GM18909 (cell line): Measurements from ENCODE around the gene ACP7.
"Not testable (repeated sequence)": the region's sequence is repeated elsewhere in the genome, so short reads cannot be mapped to it uniquely, and the experiment has no call there.

ENCODE experiments used
- ATAC-seq: cut with Tn5 transposase; IDR thresholded peaks from one replicate; pipeline ENCODE4 v1.9.1; 2021; ENCODE audit warnings: mild to moderate bottlenecking; ENCODE audit not compliant: unreplicated experiment, poor library complexity

ACP7 gene

DNA sequence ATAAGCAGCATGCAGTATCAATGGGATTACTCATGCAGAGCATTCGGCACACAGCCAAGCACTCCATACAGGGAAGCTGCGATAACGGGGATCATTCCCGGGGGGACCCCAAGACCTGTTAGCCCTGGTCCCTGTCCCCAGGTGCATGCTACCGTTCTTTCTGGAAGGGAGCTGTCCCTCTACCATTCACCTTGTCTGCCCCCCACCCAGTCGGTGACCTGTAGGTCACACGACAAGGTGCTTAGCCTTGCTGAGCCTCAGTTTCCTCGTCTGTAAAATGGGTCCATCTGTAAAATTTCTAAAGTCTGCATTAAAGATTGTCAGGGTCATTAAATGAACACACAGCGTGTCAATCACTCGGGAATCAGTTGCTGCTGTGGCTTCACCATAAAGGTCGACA lies 6.8 kb upstream of the ACP7 start:
- no peak for ATAC-seq

DNA sequence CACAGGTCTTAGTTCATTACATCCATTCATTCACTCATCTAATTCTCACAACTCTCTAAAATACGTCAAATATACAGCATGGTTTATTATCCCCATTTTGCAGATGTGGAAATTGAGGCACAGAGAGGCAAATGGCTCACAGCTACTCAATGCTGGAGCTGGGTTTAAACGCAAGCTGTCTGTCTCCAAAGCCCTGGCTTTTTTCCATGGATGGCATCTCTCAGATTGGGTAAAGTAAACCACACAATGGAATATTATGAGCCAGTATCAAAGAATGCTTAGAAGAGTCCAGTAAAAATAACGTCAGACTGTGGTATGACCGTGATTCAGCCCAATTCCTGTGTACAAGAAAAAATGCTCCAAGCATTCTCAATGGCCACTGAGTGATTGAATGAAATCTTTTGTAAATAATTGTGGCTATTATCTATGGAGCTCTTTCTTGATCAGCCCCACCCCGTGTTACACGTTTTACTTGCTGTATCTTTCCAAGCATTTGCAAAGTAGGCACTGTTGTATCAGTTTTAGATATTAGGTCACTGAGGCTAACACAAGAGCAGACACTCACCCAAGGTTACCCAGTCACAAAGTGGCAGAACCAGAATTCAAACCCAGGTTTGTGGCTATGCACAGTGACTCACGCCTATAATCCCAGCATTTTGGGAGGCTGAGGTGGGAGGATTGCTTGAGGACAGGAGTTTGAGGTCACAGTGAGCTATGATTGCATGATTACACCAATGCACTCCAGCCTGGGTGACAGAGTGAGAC lies 5.5 kb upstream of the ACP7 start:
- no peak for ATAC-seq

- no peak for ATAC-seq
These were observed 3.7 kb upstream of the ACP7 start for GRCh38 chr19:39080431-39080830.

GRCh38 chr19:39082167-39082566 lies 2.0 kb upstream of the ACP7 start:
- ATAC-seq, result no peak

DNA sequence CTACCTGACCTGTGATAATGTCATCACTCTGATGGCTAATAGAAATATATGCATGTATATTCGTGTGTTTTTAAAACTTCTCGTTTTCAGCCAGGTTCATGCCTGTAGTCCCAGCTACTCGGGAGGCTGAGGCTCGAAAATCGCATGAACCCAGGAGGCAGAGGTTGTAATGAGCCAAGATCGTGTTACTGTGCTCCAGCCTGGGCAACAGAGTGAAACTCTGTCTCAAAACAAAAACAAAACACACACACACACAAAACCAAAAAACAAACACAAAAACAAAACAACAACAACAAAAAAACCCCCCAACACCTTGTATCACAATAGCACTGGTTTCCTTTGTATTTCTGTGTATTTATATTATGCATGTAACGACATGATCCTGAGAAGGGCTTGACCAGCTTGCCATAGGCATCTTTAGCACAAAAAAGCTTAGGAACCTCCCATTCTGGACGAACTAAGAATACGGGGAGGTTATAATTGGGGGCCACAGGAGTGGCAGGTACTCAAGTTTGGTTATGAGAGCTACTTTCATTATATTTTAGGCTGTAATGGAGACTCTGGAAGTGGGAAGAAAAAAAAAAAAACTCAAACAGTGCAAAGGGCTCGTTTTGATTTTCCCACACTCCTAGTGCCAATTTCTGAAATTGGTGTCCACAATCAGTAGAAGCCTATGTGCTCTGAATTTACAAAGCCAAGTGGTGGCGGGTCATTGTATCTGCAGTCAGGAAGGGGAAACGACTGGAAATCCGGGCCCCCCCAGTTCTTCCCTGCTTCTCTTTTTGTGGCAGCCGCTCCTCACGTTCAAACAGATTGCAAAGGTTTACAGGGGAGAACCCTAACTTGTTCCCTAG lies 1.2 kb upstream of the ACP7 start:
- ATAC-seq, result no peak

DNA sequence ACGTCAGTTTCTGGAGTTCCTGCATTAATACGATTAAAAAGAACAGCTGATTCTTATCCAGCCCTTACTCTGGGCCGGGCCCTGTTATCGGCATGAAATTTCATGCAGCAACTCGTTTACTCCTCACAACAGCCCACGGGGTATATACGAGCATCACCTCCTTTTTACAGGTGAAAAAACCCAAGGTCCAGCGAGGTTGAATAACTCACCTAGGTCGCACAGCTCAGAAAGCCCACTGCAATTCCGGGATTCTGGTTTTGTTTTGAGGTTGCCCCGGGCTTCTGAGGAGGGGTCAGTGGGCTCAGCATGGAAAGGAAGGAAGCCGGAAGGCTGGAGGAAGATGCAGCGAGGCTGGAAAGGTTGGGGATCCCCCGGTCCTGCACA lies 577 bp upstream of the ACP7 start:
- no peak for ATAC-seq

DNA sequence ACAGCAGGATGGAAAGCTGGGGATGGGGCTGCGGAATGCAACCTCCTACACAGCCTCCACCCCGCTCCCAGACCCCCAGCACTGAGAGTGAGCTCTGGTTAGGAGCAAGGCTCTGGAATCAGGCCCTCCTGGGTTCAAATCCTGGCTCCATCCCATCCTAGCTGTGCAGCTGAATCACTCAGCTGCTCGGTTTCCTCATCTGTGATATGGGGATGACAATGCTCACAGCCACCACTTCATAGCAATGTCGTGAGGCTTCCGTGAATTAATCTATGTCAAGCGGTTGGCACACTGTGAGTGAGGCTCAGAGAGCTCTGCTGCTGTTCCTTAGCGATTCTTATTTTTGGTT lies 538 bp downstream of the ACP7 start:
- no peak for ATAC-seq

- no peak for ATAC-seq
These were observed 1.2 kb downstream of the ACP7 start for GRCh38 chr19:39085392-39085791.

GRCh38 chr19:39086386-39086785 lies 2.2 kb downstream of the ACP7 start:
- no peak for ATAC-seq

GRCh38 chr19:39087907-39088686 lies 3.9 kb downstream of the ACP7 start:
- no peak for ATAC-seq

GRCh38 chr19:39090016-39090415 lies 5.8 kb downstream of the ACP7 start:
- not testable (repeated sequence) for ATAC-seq

GRCh38 chr19:39090881-39091280 lies 6.7 kb downstream of the ACP7 start:
- ATAC-seq, result no peak

GRCh38 chr19:39095799-39096540 lies 11.8 kb downstream of the ACP7 start:
- ATAC-seq, result not testable (repeated sequence)

- no peak for ATAC-seq
These were observed 13.1 kb downstream of the ACP7 start for GRCh38 chr19:39097299-39097698.

DNA sequence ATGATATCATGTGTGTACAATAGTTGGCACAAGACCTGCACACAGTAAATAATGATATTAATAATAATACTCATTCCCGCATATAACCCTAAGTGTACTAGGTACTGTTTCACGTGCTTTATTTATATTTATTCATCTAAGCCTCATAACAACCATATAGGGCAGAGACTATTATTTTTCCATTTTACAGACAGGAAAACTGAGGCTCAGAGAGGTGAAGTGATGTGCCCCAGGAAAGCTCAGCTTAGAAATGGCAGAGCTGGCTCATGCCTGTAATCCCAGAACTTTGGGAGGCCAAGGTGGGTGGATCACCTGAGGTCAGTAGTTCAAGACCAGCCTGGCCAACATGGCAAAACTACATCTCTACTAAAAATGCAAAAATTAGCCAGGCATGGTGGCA lies 13.6 kb downstream of the ACP7 start:
- ATAC-seq, result no peak

- no peak for ATAC-seq
These were observed 14.4 kb downstream of the ACP7 start for GRCh38 chr19:39098365-39099269.

DNA sequence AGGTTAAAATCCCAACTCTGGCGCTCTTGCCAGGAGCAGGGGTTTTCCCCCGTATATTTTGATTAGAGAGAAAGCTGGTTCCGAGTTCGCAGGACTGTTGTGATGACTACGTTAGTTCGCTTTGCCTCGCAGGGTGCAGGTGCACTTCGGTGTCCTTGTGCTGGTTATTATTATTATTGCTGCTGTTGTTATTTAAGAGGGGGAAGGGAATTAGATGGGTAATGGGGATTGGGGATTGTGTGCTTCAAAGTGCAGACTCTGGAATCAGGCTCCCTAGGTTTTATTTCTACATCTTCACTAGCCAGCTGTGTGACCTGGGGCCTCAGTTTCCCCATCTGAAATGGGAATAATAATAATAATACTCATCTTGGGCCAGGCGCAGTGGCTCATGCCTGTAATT lies 15.2 kb downstream of the ACP7 start:
- no peak for ATAC-seq

DNA sequence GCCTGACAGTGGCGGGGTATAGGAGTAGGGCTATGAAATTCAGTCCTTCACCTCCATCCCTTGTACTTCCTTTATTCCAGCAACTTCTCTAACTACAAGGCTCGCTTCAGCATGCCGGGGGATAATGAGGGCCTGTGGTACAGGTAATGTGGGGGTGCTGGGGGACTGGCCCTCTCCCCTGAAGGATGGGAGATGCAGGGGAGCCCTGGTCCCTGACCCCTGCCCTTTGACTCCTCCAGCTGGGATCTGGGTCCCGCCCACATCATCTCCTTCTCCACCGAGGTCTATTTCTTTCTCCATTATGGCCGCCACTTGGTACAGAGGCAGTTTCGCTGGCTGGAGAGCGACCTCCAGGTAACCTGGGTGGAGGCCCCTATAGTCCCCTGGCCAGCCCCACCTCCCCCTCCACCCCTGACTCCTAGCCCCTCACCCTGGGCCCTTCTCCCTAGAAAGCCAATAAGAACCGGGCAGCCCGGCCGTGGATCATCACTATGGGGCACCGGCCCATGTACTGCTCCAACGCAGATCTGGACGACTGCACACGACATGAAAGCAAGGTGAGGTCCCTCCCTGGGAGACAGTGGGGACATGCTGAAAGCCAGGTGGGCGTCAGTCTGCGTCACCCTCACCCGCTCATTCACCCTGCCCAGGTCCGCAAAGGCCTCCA lies 16.5 kb downstream of the ACP7 start:
- no peak for ATAC-seq

GRCh38 chr19:39103151-39103550 lies 19.0 kb downstream of the ACP7 start:
- ATAC-seq, result no peak
